Lower lobe of right lung (tissue), 2 donors: ENCODE measurements around the gene AFAP1. TPM values are rescaled to one million over a fixed set of nuclear protein-coding genes. Genes with fewer than 3 reads are reported as not detected.

ENCODE experiments used
- ATAC-seq, 2 donors: fragments of 200-7000 bp; cut with Tn5 transposase; one replicate each; pipeline ENCODE4 v1.9.1; 2020 to 2022; ENCODE audit warnings: mild to moderate bottlenecking in 2 of 2, moderate library complexity in 2 of 2
- DNase-seq: peaks from one replicate; pipeline ENCODE4 v3.0.0-alpha.2; 2020
- H3K27ac ChIP-seq: fragments of 200-600 bp; one replicate; pipeline ENCODE4 v1.8.0; 2022
- H3K27me3 ChIP-seq: fragments of 200-600 bp; one replicate; pipeline ENCODE4 v1.8.0; 2022; ENCODE audit warnings: low read depth
- H3K36me3 ChIP-seq: fragments of 200-600 bp; one replicate; pipeline ENCODE4 v1.8.0; 2022; ENCODE audit warnings: mild to moderate bottlenecking
- H3K4me1 ChIP-seq: fragments of 200-600 bp; one replicate; pipeline ENCODE4 v1.8.0; 2022
- H3K4me3 ChIP-seq: fragments of 200-600 bp; one replicate; pipeline ENCODE4 v1.8.0; 2022; ENCODE audit warnings: mild to moderate bottlenecking
- H3K9me3 ChIP-seq: fragments of 200-600 bp; one replicate; pipeline ENCODE4 v1.8.0; 2022
- intact Hi-C: fragments of 100-400 bp; cut with DNase I; formaldehyde crosslinking; loops from one replicate; pipeline ENCODE4 v1.11.0; 2022
- total RNA-seq: library from RNA; stranded (reverse); fragmentation: NEBNext Ultra II Directional; extraction: Animal tissue kit (Norgen Biotek cat#: 25700); gene quantifications from one replicate; pipeline ENCODE4 v1.2.1, GENCODE V29; 2021
- TF ChIP-seq, protein P1 (sequence below): fragments of 200-600 bp; IDR thresholded peaks from one replicate; pipeline ENCODE4 v1.8.0; 2022; ENCODE audit warnings: antibody characterized with exemption, mild to moderate bottlenecking
- donor health status: DM: no; HTN: yes; CAD: no; lungs with severe emphysema.

The AFAP1 gene
- total RNA-seq, 1 donor from 2014 or later: 21.0 TPM

DNA sequence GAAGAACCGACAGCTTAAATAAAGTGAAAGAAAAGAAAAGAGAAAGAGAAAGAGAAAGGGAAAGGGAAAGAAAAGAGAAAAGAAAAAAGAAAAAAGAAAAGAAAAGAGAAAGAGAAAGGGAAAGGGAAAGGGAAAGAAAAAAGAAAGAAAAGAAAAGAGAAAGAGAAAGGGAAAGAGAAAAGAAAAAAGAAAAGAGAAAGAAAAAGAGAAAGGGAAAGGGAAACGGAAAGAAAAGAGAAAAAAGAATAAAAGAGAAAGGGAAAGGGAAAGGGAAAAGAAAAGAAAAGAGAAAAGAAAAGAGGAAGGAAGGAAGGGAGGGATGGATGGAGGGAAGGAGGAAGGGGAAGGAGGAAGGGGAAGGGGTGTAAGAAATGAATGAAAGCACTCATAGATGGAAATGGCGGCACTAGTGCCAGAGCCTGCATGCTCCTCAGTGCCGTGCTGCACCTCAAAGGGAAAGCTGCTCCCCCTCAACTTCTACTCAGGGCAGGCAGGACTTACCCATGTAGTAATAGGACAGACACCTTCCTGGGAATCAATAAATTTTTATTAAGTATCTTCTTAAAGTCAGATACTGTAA, 70.7 kb downstream of the AFAP1 start:
- no peak overlapping the region for H3K27ac ChIP-seq
- intact Hi-C loops: no loop called here
- H3K4me3 ChIP-seq: no peak overlapping the region
- no peaks in the 10 kb centered on the region for H3K27me3 ChIP-seq
- no peak for ATAC-seq
- DNase-seq: no peak
- H3K36me3 ChIP-seq: peaks cover 18% of the 10 kb centered on the region
- no peaks in the 10 kb centered on the region for H3K9me3 ChIP-seq
- TF ChIP-seq, protein P1, sequence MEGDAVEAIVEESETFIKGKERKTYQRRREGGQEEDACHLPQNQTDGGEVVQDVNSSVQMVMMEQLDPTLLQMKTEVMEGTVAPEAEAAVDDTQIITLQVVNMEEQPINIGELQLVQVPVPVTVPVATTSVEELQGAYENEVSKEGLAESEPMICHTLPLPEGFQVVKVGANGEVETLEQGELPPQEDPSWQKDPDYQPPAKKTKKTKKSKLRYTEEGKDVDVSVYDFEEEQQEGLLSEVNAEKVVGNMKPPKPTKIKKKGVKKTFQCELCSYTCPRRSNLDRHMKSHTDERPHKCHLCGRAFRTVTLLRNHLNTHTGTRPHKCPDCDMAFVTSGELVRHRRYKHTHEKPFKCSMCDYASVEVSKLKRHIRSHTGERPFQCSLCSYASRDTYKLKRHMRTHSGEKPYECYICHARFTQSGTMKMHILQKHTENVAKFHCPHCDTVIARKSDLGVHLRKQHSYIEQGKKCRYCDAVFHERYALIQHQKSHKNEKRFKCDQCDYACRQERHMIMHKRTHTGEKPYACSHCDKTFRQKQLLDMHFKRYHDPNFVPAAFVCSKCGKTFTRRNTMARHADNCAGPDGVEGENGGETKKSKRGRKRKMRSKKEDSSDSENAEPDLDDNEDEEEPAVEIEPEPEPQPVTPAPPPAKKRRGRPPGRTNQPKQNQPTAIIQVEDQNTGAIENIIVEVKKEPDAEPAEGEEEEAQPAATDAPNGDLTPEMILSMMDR: no peak
- peaks cover 11% of the 10 kb centered on the region for H3K4me1 ChIP-seq

DNA sequence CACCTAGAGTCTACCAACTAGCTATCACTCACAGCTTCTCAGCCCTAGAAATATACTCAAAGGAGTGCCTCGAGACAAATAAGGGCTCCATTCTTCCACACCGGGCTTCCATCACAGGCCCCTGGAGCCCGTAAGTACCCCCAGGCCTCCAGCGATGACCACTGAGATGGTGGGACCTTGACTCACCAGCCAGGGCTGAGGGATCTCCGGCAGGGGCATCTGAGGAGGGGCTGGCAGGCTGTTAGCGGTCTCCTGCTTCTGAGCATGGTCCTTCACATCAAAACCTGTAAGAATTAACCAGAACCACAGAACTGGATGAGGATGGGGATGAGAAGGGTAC, 71.3 kb downstream of the AFAP1 start:
- Histone ChIP-seq H3K9me3 (no peaks in the 10 kb centered on the region), H3K4me1 (peaks cover 11% of the 10 kb centered on the region), H3K27ac (no peak overlapping the region), H3K27me3 (no peaks in the 10 kb centered on the region), H3K36me3 (peaks cover 18% of the 10 kb centered on the region), H3K4me3 (no peak overlapping the region)
- TF ChIP-seq, protein P1: no peak
- intact Hi-C loops: no loop called here
- no peak for DNase-seq
- ATAC-seq: no peak

DNA sequence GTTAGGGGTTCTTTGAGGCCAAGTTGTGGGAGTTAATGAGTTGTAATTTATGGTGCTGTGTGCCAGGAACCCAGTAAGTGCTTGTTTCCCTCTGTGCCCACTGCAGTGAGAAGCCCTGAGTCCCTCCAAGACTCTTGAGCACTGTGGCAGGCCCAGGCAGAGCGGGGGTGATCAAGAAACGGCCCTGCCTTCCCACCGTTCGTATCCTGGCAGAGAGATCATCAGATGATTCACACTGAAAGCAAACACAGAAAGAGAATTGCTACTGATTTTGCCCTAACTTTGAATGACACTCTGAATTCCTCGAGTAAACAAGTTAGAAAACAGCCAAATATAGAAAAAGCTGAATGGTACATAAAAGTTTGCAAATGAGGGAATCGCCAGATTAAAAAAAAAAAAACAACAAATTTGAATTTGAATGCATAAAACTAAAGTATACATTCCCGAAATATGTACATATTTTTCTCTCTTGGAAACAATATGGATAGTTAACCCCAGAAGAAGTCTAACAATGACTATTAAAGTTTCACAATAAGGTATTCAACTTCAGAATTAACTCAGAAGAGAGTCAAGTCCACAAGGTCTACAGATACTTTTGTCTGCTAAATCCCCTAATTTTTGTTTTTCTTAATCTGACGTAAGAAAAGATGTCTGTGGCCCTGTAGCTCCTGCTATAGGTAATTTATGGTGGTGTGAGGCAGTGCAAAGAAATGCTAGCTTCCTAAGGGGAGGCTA, 71.8 kb downstream of the AFAP1 start:
- TF ChIP-seq, protein P1: no peak
- Histone ChIP-seq H3K36me3 (peaks cover 18% of the 10 kb centered on the region), H3K4me1 (peaks cover 11% of the 10 kb centered on the region), H3K9me3 (no peaks in the 10 kb centered on the region), H3K27ac (no peak overlapping the region), H3K27me3 (no peaks in the 10 kb centered on the region), H3K4me3 (no peak overlapping the region)
- intact Hi-C loops: no loop called here
- DNase-seq (no peak), ATAC-seq (no peak)

DNA sequence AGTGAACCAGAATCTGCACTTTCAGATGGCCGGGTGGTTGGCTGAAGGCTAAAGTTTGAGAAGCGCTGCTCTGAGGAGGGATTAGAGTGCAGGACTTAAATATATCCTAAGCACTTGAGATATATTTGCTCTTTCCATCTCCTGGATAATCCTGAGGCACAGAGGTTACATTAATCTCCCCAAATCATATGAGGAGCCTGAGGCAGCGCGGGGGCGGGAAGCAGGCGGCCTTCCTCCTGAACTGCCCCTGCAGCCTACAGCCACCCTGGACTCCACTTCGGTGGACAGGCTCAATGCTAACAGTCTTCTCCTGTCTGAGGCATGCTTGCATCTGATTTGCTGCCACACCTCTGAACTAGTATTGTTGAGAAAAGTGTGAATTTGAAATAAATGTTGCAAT, 72.5 kb downstream of the AFAP1 start:
- Histone ChIP-seq H3K36me3 (peaks cover 18% of the 10 kb centered on the region), H3K27ac (no peak overlapping the region), H3K4me1 (peaks cover 11% of the 10 kb centered on the region), H3K9me3 (no peaks in the 10 kb centered on the region), H3K27me3 (no peaks in the 10 kb centered on the region), H3K4me3 (no peak overlapping the region)
- TF ChIP-seq, protein P1: no peak
- ATAC-seq: no peak
- intact Hi-C loops: no loop called here
- no peak for DNase-seq

DNA sequence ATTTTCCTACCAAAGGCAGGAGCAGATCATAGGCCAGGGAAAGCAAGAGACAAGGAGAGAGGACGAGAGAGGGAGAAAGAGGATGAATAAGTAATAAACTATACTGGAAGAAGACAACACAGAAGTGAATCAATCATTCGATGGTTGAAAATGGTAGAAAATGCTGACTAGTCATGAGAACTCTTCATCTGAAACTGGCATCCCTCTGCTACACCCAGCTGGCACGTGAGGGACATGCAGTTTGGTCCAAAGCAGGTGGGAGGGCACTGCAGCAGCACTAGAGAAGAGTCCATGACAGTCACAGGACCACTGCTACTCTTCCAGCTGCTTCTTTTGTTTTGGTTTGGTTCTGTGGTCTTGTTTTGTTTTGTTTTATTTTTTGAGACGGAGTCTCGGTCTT, 74.1 kb downstream of the AFAP1 start:
- DNase-seq (no peak), ATAC-seq (no peak)
- H3K9me3 ChIP-seq: no peaks in the 10 kb centered on the region
- peaks cover 7% of the 10 kb centered on the region for H3K4me1 ChIP-seq
- H3K27ac ChIP-seq: no peak overlapping the region
- H3K4me3 ChIP-seq: no peak overlapping the region
- no peaks in the 10 kb centered on the region for H3K27me3 ChIP-seq
- TF ChIP-seq, protein P1: no peak
- intact Hi-C loops: no loop called here
- peaks cover 12% of the 10 kb centered on the region for H3K36me3 ChIP-seq
